Measurements from ENCODE around the gene ADCYAP1R1.

The ADCYAP1R1 gene

DNA sequence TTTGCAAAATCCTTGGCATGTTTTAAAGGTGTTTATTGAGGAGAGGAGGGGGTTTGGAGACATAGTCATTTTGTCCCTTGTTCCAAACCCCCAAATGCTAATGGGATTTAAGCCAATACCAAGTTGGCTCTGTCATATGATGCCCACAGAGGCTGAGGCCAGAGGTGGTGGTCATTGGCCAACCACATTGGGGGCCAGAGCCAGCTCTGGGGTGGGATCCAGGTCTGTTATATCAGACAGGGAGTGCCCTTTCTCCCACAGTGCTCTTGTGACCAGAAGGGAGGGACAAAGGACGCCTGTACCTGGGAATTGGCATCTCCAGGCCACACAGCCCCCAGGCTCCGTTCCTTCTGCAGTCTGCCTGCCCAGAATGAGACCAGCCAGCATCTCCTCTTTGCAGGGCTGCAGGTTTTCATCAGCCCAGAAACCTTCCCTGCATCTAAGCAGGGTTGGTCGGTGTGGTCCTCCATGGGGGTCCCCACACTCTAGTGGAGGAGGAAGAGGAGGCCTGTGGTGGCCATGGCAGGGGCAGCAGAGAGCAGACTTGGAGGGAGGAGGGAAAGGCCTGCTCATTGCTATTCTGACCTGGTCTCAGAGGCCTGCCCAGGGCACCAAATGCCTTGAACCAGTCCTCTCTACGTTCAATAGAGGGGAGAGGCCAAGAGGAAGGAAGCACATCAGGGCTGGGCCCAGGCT lies 17.9 kb downstream of the ADCYAP1R1 start:
- DNase-seq, result no peak

- no peak for DNase-seq
Measured at GRCh38 chr7:31070991-31071644, 19.0 kb downstream of the ADCYAP1R1 start.

DNA sequence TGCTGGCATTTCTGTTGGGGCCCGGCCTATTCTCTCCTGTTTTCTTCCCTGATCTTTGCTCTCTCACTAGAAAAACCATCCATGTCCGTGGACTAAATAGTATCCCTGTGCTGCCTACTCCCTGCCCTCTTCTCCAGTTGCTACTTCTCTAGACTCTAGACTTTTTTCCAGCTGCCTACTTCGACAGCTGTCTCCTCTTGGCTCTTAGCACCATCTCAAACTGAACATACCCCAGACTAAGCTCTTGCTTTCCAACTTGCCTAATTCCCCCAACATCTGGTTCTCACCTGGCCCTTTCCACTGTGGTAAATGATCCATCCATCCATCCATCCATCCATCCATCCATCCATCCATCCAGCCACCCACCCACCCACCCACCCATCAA lies 19.5 kb downstream of the ADCYAP1R1 start:
- DNase-seq, result no peak

GRCh38 chr7:31073326-31074119 lies 21.4 kb downstream of the ADCYAP1R1 start:
- DNase-seq, result no peak

GRCh38 chr7:31074120-31074383 lies 21.9 kb downstream of the ADCYAP1R1 start:
- no peak for DNase-seq

GRCh38 chr7:31074403-31075085 lies 22.4 kb downstream of the ADCYAP1R1 start:
- no peak for DNase-seq

GRCh38 chr7:31075086-31075405 lies 22.9 kb downstream of the ADCYAP1R1 start:
- no peak for DNase-seq

DNA sequence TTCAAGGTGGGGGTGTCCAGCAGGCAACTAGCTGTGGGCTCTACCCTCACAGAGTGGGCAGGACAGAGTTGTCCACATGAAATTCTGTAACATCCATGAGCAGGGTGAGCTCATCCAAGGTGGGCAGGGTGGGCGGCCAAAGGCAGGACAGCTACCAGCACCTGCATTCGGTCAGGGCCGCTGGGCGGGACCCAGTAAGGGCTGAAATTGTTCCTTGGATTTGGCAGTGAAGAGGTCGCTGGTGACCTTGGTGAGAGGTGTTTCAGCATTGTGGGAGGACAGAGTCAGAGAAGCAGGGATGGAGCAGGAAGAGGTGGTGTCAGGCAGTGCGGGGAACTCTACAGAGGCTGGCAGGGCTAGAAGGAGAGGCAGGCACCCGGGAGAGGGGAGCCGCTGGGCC lies 23.9 kb downstream of the ADCYAP1R1 start:
- no peak for DNase-seq

GRCh38 chr7:31076641-31077310 lies 24.7 kb downstream of the ADCYAP1R1 start:
- no peak for DNase-seq

- DNase-seq, result no peak
Measured at GRCh38 chr7:31077484-31078362, 25.6 kb downstream of the ADCYAP1R1 start.

DNA sequence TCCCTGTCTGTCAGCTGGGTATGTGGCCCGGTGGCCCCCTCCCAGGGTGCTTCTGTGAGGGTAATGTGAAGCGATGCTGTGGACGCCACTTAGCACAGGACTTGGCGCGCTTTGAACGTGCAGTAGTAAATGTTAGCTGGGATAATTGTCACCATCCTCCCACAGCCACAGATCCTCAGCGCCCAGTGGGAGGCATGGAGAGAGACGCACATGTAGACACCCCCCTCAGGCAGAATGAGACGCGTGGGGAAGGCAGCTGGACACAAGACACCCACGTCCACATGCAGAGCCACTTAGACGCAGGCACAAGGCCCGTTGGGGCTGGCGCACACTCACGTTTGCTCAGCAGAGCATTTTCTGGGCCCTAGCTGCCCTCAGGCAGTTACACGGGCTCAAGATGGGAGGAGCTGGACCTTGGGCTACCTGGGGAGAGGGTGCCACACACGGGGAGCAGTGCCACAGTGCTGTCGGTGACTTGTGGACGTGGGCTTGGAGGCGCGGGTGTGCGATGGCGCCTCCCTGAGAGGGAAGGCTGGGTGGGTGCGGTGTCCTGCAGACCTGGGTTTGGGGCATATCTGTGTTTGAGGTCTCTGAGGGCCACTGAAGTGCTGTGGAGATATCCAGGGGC lies 26.4 kb downstream of the ADCYAP1R1 start:
- no peak for DNase-seq

DNA sequence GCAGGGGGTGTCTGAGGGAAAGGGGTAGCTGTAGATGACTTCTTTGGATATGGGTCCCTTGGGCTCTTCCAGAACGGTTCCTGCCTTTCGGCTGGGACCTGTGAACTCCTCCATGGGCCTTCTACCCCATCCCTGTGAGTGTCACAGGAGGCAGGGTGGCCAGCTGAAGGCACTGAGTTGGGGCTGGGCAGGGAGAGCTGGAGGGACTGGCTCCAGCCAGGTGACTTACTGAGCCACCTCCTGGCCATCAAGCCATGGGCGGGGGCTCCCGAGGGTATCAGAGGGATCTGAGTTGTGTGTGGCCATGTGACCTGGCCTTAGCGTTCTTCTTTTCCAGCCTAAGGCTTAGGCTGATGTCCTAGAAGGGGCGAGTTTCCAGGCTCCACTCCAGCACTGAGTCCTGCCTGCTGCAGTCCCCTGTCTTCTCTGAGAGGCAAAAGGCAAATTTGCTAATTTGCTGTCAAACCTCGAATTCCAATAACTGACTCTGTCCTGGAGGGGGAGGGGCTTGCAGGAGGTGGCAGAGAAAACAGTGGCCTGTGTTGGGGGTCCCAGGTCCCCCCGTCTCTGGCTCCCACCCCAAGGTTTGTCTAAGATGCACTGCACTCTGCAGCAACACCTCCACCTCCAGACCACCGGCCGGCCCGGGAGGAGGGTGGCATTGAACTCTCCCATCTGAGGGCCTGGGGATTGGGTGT lies 27.2 kb downstream of the ADCYAP1R1 start:
- no peak for DNase-seq

DNA sequence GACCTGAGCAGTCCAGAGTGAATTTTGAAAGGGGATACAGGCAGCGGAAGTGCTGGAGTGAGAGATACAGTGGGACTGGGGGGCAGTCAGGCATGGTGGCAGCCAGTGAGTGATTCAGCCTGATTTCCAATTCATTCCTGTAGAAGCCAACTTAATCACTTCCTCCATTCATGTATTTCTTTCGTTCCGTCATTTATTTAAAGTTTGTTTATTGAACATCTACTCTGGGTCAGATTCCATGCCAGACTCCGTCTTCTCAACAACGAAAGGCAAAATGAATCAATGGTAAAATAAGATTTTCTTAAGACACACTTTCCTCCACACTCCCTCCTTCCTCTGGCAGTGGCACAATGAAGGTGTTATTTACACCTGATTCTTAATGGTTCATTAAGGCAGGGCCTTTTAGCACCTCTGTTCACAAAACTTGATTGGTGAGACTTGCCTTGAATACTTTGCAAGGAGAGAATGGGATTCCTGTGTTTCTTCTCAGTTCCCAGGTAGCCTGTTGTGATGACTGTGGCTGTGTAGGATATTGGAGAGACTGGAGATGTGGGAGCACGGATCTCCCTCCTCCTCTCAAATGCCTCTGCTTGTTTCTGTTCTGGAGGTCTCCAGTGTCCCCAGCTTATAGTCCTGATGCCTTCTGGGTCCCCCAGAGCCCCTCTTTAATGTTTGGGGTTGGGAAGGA lies 27.9 kb downstream of the ADCYAP1R1 start:
- DNase-seq, result no peak

DNA sequence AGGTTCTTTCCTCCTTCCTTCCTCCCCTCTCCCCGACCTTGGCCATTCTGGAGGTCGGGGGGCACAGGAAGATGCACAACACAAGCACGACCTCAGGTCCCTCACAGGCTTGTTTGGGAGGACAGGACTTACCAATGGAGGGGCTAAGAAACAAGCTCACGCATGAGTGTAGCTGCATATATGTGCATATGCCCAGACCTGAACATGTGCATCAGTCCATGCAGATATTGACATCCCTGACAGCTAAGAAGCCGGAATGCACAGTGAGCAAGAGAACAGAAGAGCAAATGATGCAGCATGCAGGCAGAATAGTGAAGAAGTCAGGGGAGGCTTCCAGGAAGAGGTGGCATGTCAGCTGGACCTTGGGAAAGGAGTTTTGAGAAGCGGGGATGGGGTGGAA lies 28.7 kb downstream of the ADCYAP1R1 start:
- DNase-seq, result no peak

DNA sequence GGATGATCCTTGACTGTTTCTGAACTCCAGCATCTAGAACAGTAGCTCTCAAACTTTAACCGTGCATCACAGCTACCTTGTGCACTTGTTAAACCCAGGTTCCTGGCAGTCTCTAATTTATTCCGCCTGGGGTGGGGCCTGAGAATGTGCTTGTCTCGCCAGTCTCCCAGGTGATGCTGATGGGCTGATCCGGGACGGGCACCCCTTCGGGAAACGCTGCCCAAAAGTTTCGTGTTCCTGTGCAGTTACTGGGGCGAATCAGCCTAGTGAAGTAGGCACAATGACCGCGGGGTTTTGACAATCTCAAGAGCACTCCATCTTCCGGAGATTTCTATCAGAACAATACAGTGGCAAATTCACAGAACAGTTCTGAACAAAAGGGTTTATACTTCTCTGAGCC lies 29.9 kb downstream of the ADCYAP1R1 start:
- DNase-seq, result no peak

- DNase-seq, result no peak
Measured at GRCh38 chr7:31082447-31082846, 30.3 kb downstream of the ADCYAP1R1 start.

DNA sequence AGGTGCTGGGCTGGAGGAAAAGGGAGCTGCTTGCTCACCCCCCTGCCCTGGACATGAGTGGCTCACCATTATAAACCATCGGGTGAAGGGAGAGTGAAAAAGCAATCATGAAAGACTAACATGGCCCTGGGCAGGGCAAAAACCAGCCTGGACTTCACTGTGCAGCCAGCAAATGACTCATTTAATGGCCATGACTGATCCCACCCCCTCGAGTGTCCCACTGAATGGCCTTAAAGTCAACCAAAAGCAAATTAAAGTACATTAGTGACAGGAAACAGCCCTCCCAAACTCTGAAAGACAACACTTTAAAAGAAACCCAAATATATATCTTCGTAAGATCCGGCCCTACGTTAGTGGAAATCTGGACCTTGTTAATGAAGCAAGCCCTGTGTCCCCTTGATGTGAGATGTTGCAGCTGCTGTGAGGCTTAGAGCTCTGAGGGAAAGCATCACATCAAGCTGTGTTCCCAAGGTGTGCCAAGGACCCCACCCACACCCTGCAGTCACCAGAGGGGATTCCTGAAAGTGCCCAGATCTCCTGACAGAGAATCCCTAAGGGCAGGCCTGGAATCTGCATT lies 31.2 kb downstream of the ADCYAP1R1 start:
- DNase-seq, result no peak

DNA sequence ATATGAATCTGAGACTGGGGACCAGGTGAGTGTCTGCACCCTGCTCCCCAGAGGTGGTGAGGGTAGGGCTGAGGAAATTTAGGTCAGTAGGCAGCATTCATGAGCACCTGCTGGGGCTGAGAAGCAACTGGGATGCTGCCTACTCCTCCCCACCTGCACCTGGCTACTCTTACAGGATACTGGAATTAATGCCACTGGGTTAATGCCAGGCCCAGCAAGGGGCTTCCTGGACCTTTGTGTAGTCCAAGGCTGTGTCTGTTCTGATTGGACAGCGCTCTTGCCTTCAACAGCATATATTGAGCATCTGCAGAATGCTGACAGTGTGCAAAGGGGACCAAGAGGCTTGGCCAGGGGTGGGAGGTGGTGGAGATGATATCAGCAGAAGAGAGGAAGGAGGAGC lies 32.1 kb downstream of the ADCYAP1R1 start:
- no peak for DNase-seq

GRCh38 chr7:31087351-31087750 lies 35.2 kb downstream of the ADCYAP1R1 start:
- DNase-seq, result no peak

DNA sequence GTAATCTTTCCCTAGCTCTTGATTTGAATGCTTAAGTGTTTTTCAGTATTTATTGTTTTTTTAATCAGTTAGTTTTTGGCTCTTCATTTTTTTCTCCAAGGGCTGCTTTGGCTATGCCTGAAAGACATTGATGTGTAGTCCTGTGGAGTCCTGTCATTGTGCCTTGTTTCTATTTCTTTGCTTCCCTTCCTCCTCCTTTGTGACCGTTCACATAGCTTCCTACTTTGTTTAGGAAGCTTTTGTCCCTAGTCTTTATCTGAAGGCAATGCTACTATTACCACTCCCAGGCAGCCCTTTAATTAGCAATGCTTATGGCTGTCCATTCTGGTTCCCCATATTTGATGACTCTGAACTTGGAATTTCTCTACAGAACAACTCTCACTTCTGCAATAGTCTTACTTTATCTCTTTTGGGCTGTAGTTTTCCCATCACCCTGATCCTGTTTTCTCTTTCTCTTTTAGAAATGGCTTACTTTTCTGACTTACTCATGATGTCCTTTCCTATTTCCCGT lies 39.9 kb downstream of the ADCYAP1R1 start:
- no peak for DNase-seq

All from CD4-positive, alpha-beta T cell treated with Interleukin-6 for 4 hours (primary cell).